HS-5 (cell line): ENCODE results near the gene CCNYL1.
"Not testable (repeated sequence)": the region's sequence is repeated elsewhere in the genome, so short reads cannot be mapped to it uniquely, and the experiment has no call there.

Source experiments
- DNase-seq: peaks from one replicate; pipeline ENCODE4 v3.0.0-alpha.2; 2012; ENCODE audit warnings: low read depth

Gene CCNYL1

GRCh38 chr2:207710814-207711740, at the start of gene CCNYL1:
CCNYL1 (plus strand) TSS chr2:207711640; CDS start chr2:207711897, 257 bp downstream.
- DNase-seq = peak; percentile 95

- DNase-seq = no peak
Observed at GRCh38 chr2:207662203-207662602, 49.2 kb upstream of the CCNYL1 start.

- no peak for DNase-seq
Observed at GRCh38 chr2:207663870-207664545, 47.4 kb upstream of the CCNYL1 start.

GRCh38 chr2:207670887-207671286, 40.6 kb upstream of the CCNYL1 start:
- no peak for DNase-seq

GRCh38 chr2:207673431-207673830, 38.0 kb upstream of the CCNYL1 start:
- DNase-seq = no peak

GRCh38 chr2:207674266-207674774, 37.1 kb upstream of the CCNYL1 start:
- DNase-seq = no peak

GRCh38 chr2:207674826-207675225, 36.6 kb upstream of the CCNYL1 start:
- no peak for DNase-seq

GRCh38 chr2:207676827-207677354, 34.5 kb upstream of the CCNYL1 start:
- DNase-seq = peak; percentile 74

- DNase-seq = no peak
Observed at GRCh38 chr2:207681431-207681830, 30.0 kb upstream of the CCNYL1 start.

- no peak for DNase-seq
Observed at GRCh38 chr2:207682557-207682956, 28.9 kb upstream of the CCNYL1 start.

GRCh38 chr2:207683438-207683837, 28.0 kb upstream of the CCNYL1 start:
- DNase-seq = no peak

GRCh38 chr2:207683879-207684627, 27.4 kb upstream of the CCNYL1 start:
- peak; percentile 80 for DNase-seq

- DNase-seq = no peak
Observed at GRCh38 chr2:207686812-207687211, 24.6 kb upstream of the CCNYL1 start.

- DNase-seq = no peak
Observed at GRCh38 chr2:207688597-207688996, 22.8 kb upstream of the CCNYL1 start.

GRCh38 chr2:207690845-207691461, 20.5 kb upstream of the CCNYL1 start:
- not testable (repeated sequence) for DNase-seq

GRCh38 chr2:207692206-207693065, 19.0 kb upstream of the CCNYL1 start:
- no peak for DNase-seq

- no peak for DNase-seq
Observed at GRCh38 chr2:207693641-207694249, 17.7 kb upstream of the CCNYL1 start.

- DNase-seq = no peak
Observed at GRCh38 chr2:207694811-207695281, 16.6 kb upstream of the CCNYL1 start.

- no peak for DNase-seq
Observed at GRCh38 chr2:207695293-207695692, 16.1 kb upstream of the CCNYL1 start.

GRCh38 chr2:207696911-207697310, 14.5 kb upstream of the CCNYL1 start:
- not testable (repeated sequence) for DNase-seq
